Left kidney (tissue), 2 donors: ENCODE results near the gene TSSC4. TPM values are rescaled to one million over a fixed set of nuclear protein-coding genes. Genes with fewer than 3 reads are reported as not detected.

ENCODE experiments used
- DNase-seq: peaks from one replicate; pipeline ENCODE4 v3.0.0-alpha.2; 2013
- polyA plus RNA-seq: library from polyadenylated mRNA; unstranded; fragments of 120-200 nt; gene quantifications from one replicate; pipeline ENCODE4 v1.2.1, GENCODE V29; 2013; ENCODE audit not compliant: insufficient read length

The TSSC4 gene
- polyA plus RNA-seq, 1 donor = 30.6 TPM

- DNase-seq = no peak
These were observed 32.8 kb downstream of the TSSC4 start for GRCh38 chr11:2433106-2433925.

GRCh38 chr11:2434008-2434407, 33.5 kb downstream of the TSSC4 start:
- DNase-seq = no peak

GRCh38 chr11:2434506-2435255, 34.1 kb downstream of the TSSC4 start:
- DNase-seq = no peak

- no peak for DNase-seq
These were observed 34.9 kb downstream of the TSSC4 start for GRCh38 chr11:2435288-2436012.

- DNase-seq = no peak
These were observed 35.5 kb downstream of the TSSC4 start for GRCh38 chr11:2436013-2436520.

GRCh38 chr11:2436521-2437031, 36.0 kb downstream of the TSSC4 start:
- DNase-seq = no peak

GRCh38 chr11:2437516-2437915, 37.0 kb downstream of the TSSC4 start:
- DNase-seq = no peak

- no peak for DNase-seq
These were observed 39.3 kb downstream of the TSSC4 start for GRCh38 chr11:2439820-2440219.

GRCh38 chr11:2440646-2441045, 40.1 kb downstream of the TSSC4 start:
- no peak for DNase-seq

GRCh38 chr11:2441171-2441570, 40.6 kb downstream of the TSSC4 start:
- no peak for DNase-seq

- no peak for DNase-seq
These were observed 42.0 kb downstream of the TSSC4 start for GRCh38 chr11:2442589-2442988.

GRCh38 chr11:2443406-2443805, 42.9 kb downstream of the TSSC4 start:
- DNase-seq = no peak

- DNase-seq = no peak
These were observed 43.6 kb downstream of the TSSC4 start, which contains the start of gene TRPM5 for GRCh38 chr11:2443881-2444820. TRPM5 (minus strand) TSS chr11:2444514; CDS start chr11:2423036, 21,478 bp downstream.

GRCh38 chr11:2444821-2445745, 44.5 kb downstream of the TSSC4 start, which contains the start of gene KCNQ1:
KCNQ1 (plus strand) TSS chr11:2445008; CDS start chr11:2445099, 91 bp downstream.
- DNase-seq = no peak

GRCh38 chr11:2445746-2446551, 45.4 kb downstream of the TSSC4 start:
- no peak for DNase-seq

GRCh38 chr11:2446590-2447252, 46.2 kb downstream of the TSSC4 start:
- no peak for DNase-seq

- DNase-seq = no peak
These were observed 46.9 kb downstream of the TSSC4 start for GRCh38 chr11:2447253-2447950.
